Breast epithelium (tissue), 3 donors: ENCODE results near the gene CLCA4.
A peak's percentile ranks its signal among the peaks of the same experiment; 100 is the strongest.

Source experiments
- POLR2A ChIP-seq: fragments of 450-650 bp; IDR thresholded peaks from one replicate; pipeline ENCODE4 v1.6.1; 2016; ENCODE audit warnings: antibody characterized with exemption, mild to moderate bottlenecking, moderate library complexity
- POLR2AphosphoS5 ChIP-seq, 3 donors: sonication (generic); formaldehyde crosslinking; IDR thresholded peaks; one replicate each; pipeline ENCODE4 v1.6.1; 2017; ENCODE audit warnings: antibody characterized with exemption in 3 of 3
- TF ChIP-seq, protein P1 (sequence below), 3 donors: fragments of 450-650 bp; IDR thresholded peaks; one replicate each; pipeline ENCODE4 v1.5.1; 2016 to 2017; ENCODE audit warnings: antibody characterized with exemption in 3 of 3, mild to moderate bottlenecking in 3 of 3, moderate library complexity in 3 of 3

DNA sequence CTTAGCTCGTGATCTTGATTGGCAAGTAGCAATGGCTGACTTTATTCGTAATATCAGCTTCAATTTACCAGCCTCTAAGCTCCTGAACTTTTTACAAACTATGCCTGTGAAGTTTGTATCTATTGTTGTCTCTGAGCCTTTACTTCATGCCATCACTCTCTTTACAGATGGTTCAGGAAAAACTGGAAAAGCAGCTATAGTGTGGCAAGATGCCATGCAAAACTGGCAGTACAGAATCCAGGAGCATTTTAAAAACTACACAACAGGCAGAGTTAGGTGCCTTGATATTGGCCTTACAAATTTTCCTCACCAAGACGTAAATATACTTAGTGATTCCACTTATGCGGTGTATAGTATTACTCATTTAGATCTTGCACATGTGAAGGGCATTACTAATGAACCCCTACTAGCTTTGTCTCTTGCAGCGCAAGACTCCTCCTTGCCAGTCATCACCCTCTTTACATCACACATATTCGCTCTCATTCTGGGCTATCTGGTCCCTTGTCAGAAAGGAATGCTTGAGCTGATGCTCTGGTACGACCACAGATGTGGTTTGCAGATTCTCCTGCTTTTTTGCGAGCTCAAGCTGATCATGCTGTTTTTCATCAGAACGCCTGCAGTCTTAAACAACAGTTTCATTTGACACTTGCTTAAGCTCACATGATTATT lies 41.8 kb upstream of the CLCA4 start:
- TF ChIP-seq, protein P1, sequence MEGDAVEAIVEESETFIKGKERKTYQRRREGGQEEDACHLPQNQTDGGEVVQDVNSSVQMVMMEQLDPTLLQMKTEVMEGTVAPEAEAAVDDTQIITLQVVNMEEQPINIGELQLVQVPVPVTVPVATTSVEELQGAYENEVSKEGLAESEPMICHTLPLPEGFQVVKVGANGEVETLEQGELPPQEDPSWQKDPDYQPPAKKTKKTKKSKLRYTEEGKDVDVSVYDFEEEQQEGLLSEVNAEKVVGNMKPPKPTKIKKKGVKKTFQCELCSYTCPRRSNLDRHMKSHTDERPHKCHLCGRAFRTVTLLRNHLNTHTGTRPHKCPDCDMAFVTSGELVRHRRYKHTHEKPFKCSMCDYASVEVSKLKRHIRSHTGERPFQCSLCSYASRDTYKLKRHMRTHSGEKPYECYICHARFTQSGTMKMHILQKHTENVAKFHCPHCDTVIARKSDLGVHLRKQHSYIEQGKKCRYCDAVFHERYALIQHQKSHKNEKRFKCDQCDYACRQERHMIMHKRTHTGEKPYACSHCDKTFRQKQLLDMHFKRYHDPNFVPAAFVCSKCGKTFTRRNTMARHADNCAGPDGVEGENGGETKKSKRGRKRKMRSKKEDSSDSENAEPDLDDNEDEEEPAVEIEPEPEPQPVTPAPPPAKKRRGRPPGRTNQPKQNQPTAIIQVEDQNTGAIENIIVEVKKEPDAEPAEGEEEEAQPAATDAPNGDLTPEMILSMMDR (IDR thresholded peaks at IDR 0.05) = no peak
- TF ChIP-seq POLR2AphosphoS5 (IDR thresholded peaks at IDR 0.05) = peak in 1 of 3 donors; percentile 61
- no peak for TF ChIP-seq POLR2A
